Small intestine (tissue), 7 donors: ENCODE results near the gene CHCHD3. TPM values are rescaled to one million over a fixed set of nuclear protein-coding genes. Genes with fewer than 3 reads are reported as not detected.

Experiments used
- DNase-seq, 2 donors: peaks; one replicate each; pipeline versions ENCODE4 v3.0.0 to v3.0.0-alpha.2; 2013
- FAIRE-seq: peaks from 2 replicates; lab custom pipeline; 2012; peaks lifted over from hg19 to GRCh38; lab: Jason Lieb, UNC
- H3K27ac ChIP-seq, 3 donors: one replicate each; pipeline ENCODE4 v1.5.1; 2013; ENCODE audit warnings: low read length in 2 of 3, mild to moderate bottlenecking in 2 of 3, control low read depth in 1 of 3, inconsistent platforms in 1 of 3, low read depth in 1 of 3, moderate library complexity in 1 of 3
- H3K27me3 ChIP-seq, 3 donors: one replicate each; pipeline ENCODE4 v1.6.1; 2013; ENCODE audit warnings: low read length in 3 of 3, inconsistent platforms in 1 of 3; ENCODE audit not compliant: control insufficient read depth in 3 of 3, insufficient read depth in 3 of 3
- H3K36me3 ChIP-seq, 3 donors: one replicate each; pipeline ENCODE4 v1.6.1; 2013; ENCODE audit warnings: low read length in 3 of 3, inconsistent platforms in 1 of 3, low read depth in 1 of 3, mild to moderate bottlenecking in 1 of 3, moderate library complexity in 1 of 3; ENCODE audit not compliant: control insufficient read depth in 3 of 3, insufficient read depth in 2 of 3
- H3K4me1 ChIP-seq, 3 donors: one replicate each; pipeline ENCODE4 v1.6.1; 2013; ENCODE audit warnings: low read length in 2 of 3, inconsistent platforms in 1 of 3, low read depth in 1 of 3, mild to moderate bottlenecking in 1 of 3, moderate library complexity in 1 of 3; ENCODE audit not compliant: control insufficient read depth in 3 of 3, insufficient read depth in 2 of 3
- H3K4me3 ChIP-seq, 3 donors: one replicate each; pipeline ENCODE4 v1.5.1; 2013; ENCODE audit warnings: low read length in 3 of 3, control low read depth in 1 of 3, inconsistent platforms in 1 of 3, low read depth in 1 of 3, mild to moderate bottlenecking in 1 of 3, moderate library complexity in 1 of 3
- H3K9me3 ChIP-seq, 2 donors: one replicate each; pipeline ENCODE4 v1.6.1; 2013; ENCODE audit warnings: low read depth in 1 of 2, low read length in 1 of 2; ENCODE audit not compliant: control insufficient read depth in 2 of 2, insufficient read depth in 1 of 2
- WGBS, 3 donors: extraction: QIAGEN DNeasy Blood & Tissue Kit; methylation state at CpG; one replicate each; pipeline ENCODE4 v1.1.7; 2013; 5-methylcytosine and 5-hydroxymethylcytosine counted together
- polyA plus RNA-seq, 4 donors: library from polyadenylated mRNA; stranded (reverse) in 3 of 4; unstranded in 1 of 4; fragments of 200-250 nt in 3 of 4; fragments of 120-200 nt in 1 of 4; gene quantifications; one replicate each; pipeline versions ENCODE4 v1.2.1 to v1.2.3, GENCODE V29; 2013
- donor health status: healthy with polysubstance abuse.
- donor health status: control.
- donor health status: control.
- donor health status: Bipolar disorder and iron deficiency.
- donor health status: healthy.

The CHCHD3 gene
- polyA plus RNA-seq, 4 donors: 53.5 to 98.6 (median 78.9) TPM

GRCh38 chr7:132782777-132783640, 298.9 kb downstream of the CHCHD3 start:
- Histone ChIP-seq H3K27ac (no peak overlapping the region), H3K9me3 (no peaks in the 10 kb centered on the region), H3K4me3 (no peak overlapping the region), H3K27me3 (no peaks in the 10 kb centered on the region), H3K4me1 (no peaks in the 10 kb centered on the region), H3K36me3 (peaks cover 0 to 8% (median 6%) of the 10 kb centered on the region in 3 donors)
- 90 to 94% (median 93%) methylated on average over 11 of the region's 11 CpGs for WGBS, 3 donors
- no peak for FAIRE-seq
- DNase-seq: no peak

GRCh38 chr7:132780822-132781221, 301.1 kb downstream of the CHCHD3 start:
- no peak overlapping the region for H3K4me3 ChIP-seq
- peaks cover 0 to 6% (median 4%) of the 10 kb centered on the region in 3 donors for H3K36me3 ChIP-seq
- no peak for FAIRE-seq
- H3K4me1 ChIP-seq: no peaks in the 10 kb centered on the region
- no peaks in the 10 kb centered on the region for H3K27me3 ChIP-seq
- no peak for DNase-seq
- no peaks in the 10 kb centered on the region for H3K9me3 ChIP-seq
- WGBS, 3 donors: 94 to 97% (median 96%) methylated on average over 4 of the region's 4 CpGs
- no peak overlapping the region for H3K27ac ChIP-seq

GRCh38 chr7:132779164-132779563, 302.7 kb downstream of the CHCHD3 start:
- peaks cover 0 to 4% (median 2%) of the 10 kb centered on the region in 3 donors for H3K36me3 ChIP-seq
- no peak overlapping the region for H3K27ac ChIP-seq
- no peaks in the 10 kb centered on the region for H3K27me3 ChIP-seq
- FAIRE-seq: no peak
- H3K9me3 ChIP-seq: no peaks in the 10 kb centered on the region
- no peak overlapping the region for H3K4me3 ChIP-seq
- 39 to 56% (median 44%) methylated on average over 2 of the region's 2 CpGs for WGBS, 3 donors
- no peak for DNase-seq
- H3K4me1 ChIP-seq: no peaks in the 10 kb centered on the region

- DNase-seq (no peak), FAIRE-seq (no peak)
- Histone ChIP-seq H3K27ac (no peak overlapping the region), H3K9me3 (no peaks in the 10 kb centered on the region), H3K36me3 (peaks cover 0 to 4% (median 2%) of the 10 kb centered on the region in 3 donors), H3K27me3 (no peaks in the 10 kb centered on the region), H3K4me1 (no peaks in the 10 kb centered on the region), H3K4me3 (no peak overlapping the region)
- 68 to 79% (median 70%) methylated on average over 4 of the region's 4 CpGs for WGBS, 3 donors
These were observed 303.1 kb downstream of the CHCHD3 start for GRCh38 chr7:132778761-132779160.

GRCh38 chr7:132777956-132778355, 303.9 kb downstream of the CHCHD3 start:
- Histone ChIP-seq H3K4me1 (no peaks in the 10 kb centered on the region), H3K27me3 (no peaks in the 10 kb centered on the region), H3K36me3 (peaks cover 0 to under 1% (median under 1%) of the 10 kb centered on the region in 3 donors), H3K9me3 (no peaks in the 10 kb centered on the region), H3K4me3 (no peak overlapping the region), H3K27ac (no peak overlapping the region)
- no peak for DNase-seq
- 95 to 98% (median 97%) methylated on average over 4 of the region's 4 CpGs for WGBS, 3 donors
- FAIRE-seq: no peak

GRCh38 chr7:132777414-132777813, 304.5 kb downstream of the CHCHD3 start:
- DNase-seq: no peak
- no peaks in the 10 kb centered on the region for H3K4me1 ChIP-seq
- no peak for FAIRE-seq
- H3K27ac ChIP-seq: no peak overlapping the region
- WGBS, 3 donors: 70 to 79% (median 71%) methylated on average over 7 of the region's 7 CpGs
- H3K36me3 ChIP-seq: no peaks in the 10 kb centered on the region
- no peaks in the 10 kb centered on the region for H3K27me3 ChIP-seq
- no peaks in the 10 kb centered on the region for H3K9me3 ChIP-seq
- H3K4me3 ChIP-seq: no peak overlapping the region

GRCh38 chr7:132776048-132776620, 305.8 kb downstream of the CHCHD3 start:
- H3K4me1 ChIP-seq: no peaks in the 10 kb centered on the region
- H3K4me3 ChIP-seq: no peak overlapping the region
- H3K36me3 ChIP-seq: no peaks in the 10 kb centered on the region
- no peak for FAIRE-seq
- 87 to 89% (median 87%) methylated on average over 5 of the region's 5 CpGs for WGBS, 3 donors
- no peak overlapping the region for H3K27ac ChIP-seq
- no peaks in the 10 kb centered on the region for H3K27me3 ChIP-seq
- H3K9me3 ChIP-seq: no peaks in the 10 kb centered on the region
- no peak for DNase-seq

- Histone ChIP-seq H3K36me3 (no peaks in the 10 kb centered on the region), H3K4me3 (no peak overlapping the region), H3K27me3 (no peaks in the 10 kb centered on the region), H3K4me1 (no peaks in the 10 kb centered on the region), H3K27ac (no peak overlapping the region), H3K9me3 (peaks cover 0 to 2% of the 10 kb centered on the region in 2 donors)
- FAIRE-seq (no peak), DNase-seq (no peak)
- 51 to 72% (median 54%) methylated on average over 5 of the region's 5 CpGs for WGBS, 3 donors
These were observed 308.3 kb downstream of the CHCHD3 start for GRCh38 chr7:132773527-132773956.
